Measurements from ENCODE around the gene GADD45A. TPM values are rescaled to one million over a fixed set of nuclear protein-coding genes. Genes with fewer than 3 reads are reported as not detected.

Gene GADD45A
- total and polyA plus RNA-seq, 2 experiments from 2014 or later = 93.1 to 175 TPM

GRCh38 chr1:67647036-67647798, 37.8 kb upstream of the GADD45A start:
- Histone ChIP-seq H3K9me2 (replicated peaks; ENCODE audit: insufficient read depth) (no peaks in the 10 kb centered on the region), H2AFZ (no peak overlapping the region), H3K36me3 (replicated peaks; ENCODE audit: insufficient read depth, low read depth) (no peaks in the 10 kb centered on the region), H3K4me2 (peak overlapping the region; percentile 12), H4K20me1 (ENCODE audit: insufficient read depth, poor library complexity, severe bottlenecking) (no peaks in the 10 kb centered on the region), H3K4me3 (no peak overlapping the region), H3K9me3 (ENCODE audit: low read depth) (no peaks in the 10 kb centered on the region), H3K79me2 (no peaks in the 10 kb centered on the region), H3K27me3 (no peaks in the 10 kb centered on the region), H3K27ac (peak overlapping the region; percentile 81), H3K4me1 (ENCODE audit: insufficient read depth) (peaks cover 45% of the 10 kb centered on the region)
- WGBS (ENCODE audit: low lambda C conversion rate, missing lambda C conversion rate) = 56% methylated on average over 7 of the region's 7 CpGs
- peak; percentile 40 for DNase-seq (ENCODE audit: low spot score)
- TF ChIP-seq CTCF (IDR thresholded peaks at IDR 0.05; ENCODE audit: poor library complexity) (no peak), EZH2 (IDR thresholded peaks at IDR 0.05; ENCODE audit: borderline replicate concordance) (no peak), EZH2phosphoT487 (IDR thresholded peaks at IDR 0.05; ENCODE audit: low read depth, severe bottlenecking, unreplicated experiment) (no peak)

- no peaks in the 10 kb centered on the region for H3K36me3 ChIP-seq (replicated peaks; ENCODE audit: insufficient read depth, low read depth)
- no peaks in the 10 kb centered on the region for H4K20me1 ChIP-seq (ENCODE audit: insufficient read depth, poor library complexity, severe bottlenecking)
- H3K4me3 ChIP-seq = no peak overlapping the region
- TF ChIP-seq CTCF (IDR thresholded peaks at IDR 0.05; ENCODE audit: poor library complexity) = no peak
- TF ChIP-seq EZH2phosphoT487 (IDR thresholded peaks at IDR 0.05; ENCODE audit: low read depth, severe bottlenecking, unreplicated experiment) = no peak
- TF ChIP-seq EZH2 (IDR thresholded peaks at IDR 0.05; ENCODE audit: borderline replicate concordance) = no peak
- H2AFZ ChIP-seq = no peak overlapping the region
- H3K9me2 ChIP-seq (replicated peaks; ENCODE audit: insufficient read depth) = no peaks in the 10 kb centered on the region
- H3K9me3 ChIP-seq (ENCODE audit: low read depth) = no peaks in the 10 kb centered on the region
- H3K4me1 ChIP-seq (ENCODE audit: insufficient read depth) = peaks cover 39% of the 10 kb centered on the region
- H3K27me3 ChIP-seq = no peaks in the 10 kb centered on the region
- H3K79me2 ChIP-seq = no peaks in the 10 kb centered on the region
- DNase-seq (ENCODE audit: low spot score) = no peak
- no peak overlapping the region for H3K4me2 ChIP-seq
- WGBS (ENCODE audit: low lambda C conversion rate, missing lambda C conversion rate) = 87% methylated on average over 3 of the region's 3 CpGs
- no peak overlapping the region for H3K27ac ChIP-seq
These were observed 37.1 kb upstream of the GADD45A start for GRCh38 chr1:67647814-67648358.

- Histone ChIP-seq H3K4me2 (no peak overlapping the region), H2AFZ (no peak overlapping the region), H3K27me3 (no peaks in the 10 kb centered on the region), H3K9me3 (ENCODE audit: low read depth) (no peaks in the 10 kb centered on the region), H3K27ac (no peak overlapping the region), H3K36me3 (replicated peaks; ENCODE audit: insufficient read depth, low read depth) (no peaks in the 10 kb centered on the region), H3K9me2 (replicated peaks; ENCODE audit: insufficient read depth) (no peaks in the 10 kb centered on the region), H3K4me1 (ENCODE audit: insufficient read depth) (peaks cover 34% of the 10 kb centered on the region), H4K20me1 (ENCODE audit: insufficient read depth, poor library complexity, severe bottlenecking) (no peaks in the 10 kb centered on the region), H3K4me3 (no peak overlapping the region), H3K79me2 (no peaks in the 10 kb centered on the region)
- no peak for TF ChIP-seq EZH2phosphoT487 (IDR thresholded peaks at IDR 0.05; ENCODE audit: low read depth, severe bottlenecking, unreplicated experiment)
- TF ChIP-seq CTCF (IDR thresholded peaks at IDR 0.05; ENCODE audit: poor library complexity) = no peak
- TF ChIP-seq EZH2 (IDR thresholded peaks at IDR 0.05; ENCODE audit: borderline replicate concordance) = no peak
- WGBS (ENCODE audit: low lambda C conversion rate, missing lambda C conversion rate) = 82% methylated on average over 6 of the region's 6 CpGs
- DNase-seq (ENCODE audit: low spot score) = no peak
These were observed 36.2 kb upstream of the GADD45A start for GRCh38 chr1:67648582-67649326.
